B cell (primary cell): ENCODE measurements around the gene PWWP2B. TPM values are rescaled to one million over a fixed set of nuclear protein-coding genes. Genes with fewer than 3 reads are reported as not detected.

Source experiments
- ATAC-seq: fragments of 200-7000 bp; cut with Tn5 transposase; one replicate; pipeline ENCODE4 v1.10.0; 2021; ENCODE audit warnings: low read depth, mild to moderate bottlenecking, moderate number of reproducible peaks, moderate library complexity
- CTCF ChIA-PET: fragments of 350-600 bp; sonication (Branson Sonifier 250); formaldehyde crosslinking; loops from one replicate; lab custom pipeline; 2021; ENCODE audit warnings: antibody characterized with exemption, inconsistent platforms; lab: Charles Lee
- POLR2A ChIA-PET: fragments of 350-600 bp; sonication (Branson Sonifier 250); formaldehyde crosslinking; loops from one replicate; lab custom pipeline; 2021; ENCODE audit warnings: antibody characterized with exemption; lab: Charles Lee
- DNase-seq: peaks from one replicate; pipeline ENCODE4 v3.0.0; 2013
- H2AFZ ChIP-seq: 2 replicates; pipeline ENCODE4 v1.6.1; 2012; ENCODE audit warnings: mild to moderate bottlenecking, low read depth, low read length; ENCODE audit not compliant: insufficient read depth, poor library complexity, severe bottlenecking
- H3K27ac ChIP-seq, 2 donors: 1 replicate in 1 of 2; 2 replicates in 1 of 2; pipeline ENCODE4 v1.5.1; 2012 to 2013; ENCODE audit warnings: low read length in 2 of 2, mild to moderate bottlenecking in 2 of 2, moderate library complexity in 1 of 2
- H3K27me3 ChIP-seq, 4 experiments: fragments of 200-600 bp in 1 of 4; sonication (generic) in 1 of 4; replicated peaks in 1 of 4; 1 replicate in 2 of 4; 2 replicates in 2 of 4; pipeline versions ENCODE4 v1.6.1 to v1.7.0; 2013 to 2016; ENCODE audit warnings: low read length in 3 of 4, mild to moderate bottlenecking in 2 of 4, mixed read lengths in 1 of 4, moderate library complexity in 1 of 4; ENCODE audit not compliant: insufficient read depth in 4 of 4, control insufficient read depth in 3 of 4; ENCODE audit errors: control extremely low read depth in 1 of 4
- H3K36me3 ChIP-seq, 2 experiments: replicated peaks in 1 of 2; 1 replicate in 1 of 2; 2 replicates in 1 of 2; pipeline versions ENCODE4 v1.6.1 to v1.7.1; 2013; ENCODE audit warnings: low read length in 1 of 2; ENCODE audit not compliant: insufficient read depth in 2 of 2, control insufficient read depth in 1 of 2; ENCODE audit errors: control extremely low read depth in 1 of 2, extremely low read depth in 1 of 2
- H3K4me1 ChIP-seq, 2 donors: fragments of 200-600 bp in 1 of 2; sonication (generic) in 1 of 2; 1 replicate in 1 of 2; 2 replicates in 1 of 2; pipeline versions ENCODE4 v1.5.1 to v1.6.1; 2013 to 2017; ENCODE audit warnings: low read length in 2 of 2; ENCODE audit not compliant: control insufficient read depth in 2 of 2, insufficient read depth in 2 of 2
- H3K4me2 ChIP-seq: replicated peaks from 2 replicates; pipeline ENCODE3; 2012; ENCODE audit warnings: mild to moderate bottlenecking, low read depth, low read length; ENCODE audit not compliant: poor library complexity, severe bottlenecking
- H3K4me3 ChIP-seq, 5 experiments: fragments of 200-600 bp in 1 of 5; sonication (generic) in 1 of 5; 1 replicate in 3 of 5; 2 replicates in 2 of 5; pipeline versions ENCODE4 v1.5.1 to v1.7.0; 2011 to 2016; ENCODE audit warnings: low read length in 4 of 5, mild to moderate bottlenecking in 4 of 5, low read depth in 2 of 5, control low read depth in 1 of 5, moderate library complexity in 1 of 5; ENCODE audit not compliant: insufficient read depth in 1 of 5; ENCODE audit errors: control extremely low read depth in 1 of 5, extremely low read depth in 1 of 5
- H3K79me2 ChIP-seq: fragments of 200-600 bp; sonication (generic); one replicate; pipeline ENCODE4 v1.6.0; 2016; ENCODE audit warnings: low read length; ENCODE audit not compliant: control insufficient read depth, insufficient read depth
- H3K9ac ChIP-seq: fragments of 200-600 bp; sonication (generic); 2 replicates; pipeline ENCODE4 v1.6.1; 2017; ENCODE audit warnings: mild to moderate bottlenecking, low read length, moderate library complexity
- H3K9me3 ChIP-seq, 3 donors: one replicate each; pipeline versions ENCODE4 v1.6.1 to v1.7.1; 2013; ENCODE audit warnings: low read length in 2 of 3; ENCODE audit not compliant: control insufficient read depth in 2 of 3, insufficient read depth in 1 of 3; ENCODE audit errors: control extremely low read depth in 1 of 3
- H4K20me1 ChIP-seq: 2 replicates; pipeline ENCODE4 v1.6.0; 2012; ENCODE audit warnings: mild to moderate bottlenecking, low read length; ENCODE audit not compliant: insufficient read depth, control insufficient read depth, poor library complexity, severe bottlenecking
- H3K27ac Mint-ChIP-seq: one replicate; pipeline ENCODE4 v1.8.0; 2021; ENCODE audit warnings: mixed read lengths
- H3K27me3 Mint-ChIP-seq: one replicate; pipeline ENCODE4 v1.8.0; 2021; ENCODE audit warnings: mixed read lengths
- H3K4me1 Mint-ChIP-seq: one replicate; pipeline ENCODE4 v1.8.0; 2021; ENCODE audit warnings: mixed read lengths
- H3K4me3 Mint-ChIP-seq: one replicate; pipeline ENCODE4 v1.8.0; 2021; ENCODE audit warnings: mixed read lengths
- H3K9me3 Mint-ChIP-seq: one replicate; pipeline ENCODE4 v1.8.0; 2022; ENCODE audit warnings: mixed read lengths; ENCODE audit not compliant: insufficient read depth
- CTCF ChIP-seq: fragments of 200-600 bp; IDR thresholded peaks from one replicate; pipeline ENCODE4 v1.8.0; 2022; ENCODE audit warnings: antibody characterized with exemption, mild to moderate bottlenecking
- EZH2 ChIP-seq: IDR thresholded peaks from 2 replicates; pipeline ENCODE4 v1.6.1; 2012; ENCODE audit warnings: borderline replicate concordance, low read depth, mild to moderate bottlenecking, moderate library complexity, low read length; ENCODE audit not compliant: insufficient read depth, poor library complexity, severe bottlenecking
- WGBS: methylation state at CpG from one replicate; pipeline ENCODE4 v1.1.5; 2013; ENCODE audit warnings: missing lambda C conversion rate; ENCODE audit not compliant: insufficient coverage; 5-methylcytosine and 5-hydroxymethylcytosine counted together
- intact Hi-C: fragments of 100-400 bp; cut with micrococcal nuclease; formaldehyde crosslinking; loops from one replicate; pipeline ENCODE4 v1.10.0; 2022
- polyA plus RNA-seq: library from polyadenylated mRNA; depleted of rRNA; stranded (reverse); fragments of >200 nt; gene quantifications from 2 replicates; pipeline ENCODE4 v1.2.3, GENCODE V29; 2012
- total RNA-seq, 2 donors: library from RNA; stranded (reverse); fragments of 120-200 nt in 1 of 2; gene quantifications; 1 replicate in 1 of 2; 2 replicates in 1 of 2; pipeline versions ENCODE4 v1.2.3 to v1.2.4, GENCODE V29; 2013 to 2022

The PWWP2B gene
- total and polyA plus RNA-seq, 2 donors (not counting 1 experiment from before 2014, with no cell fraction given): 13.6 to 34.4 TPM

GRCh38 chr10:132451506-132452215 lies 54.7 kb downstream of the PWWP2B start:
- Mint-ChIP-seq H3K27me3 (no peaks in the 10 kb centered on the region), H3K9me3 (no peaks in the 10 kb centered on the region), H3K4me3 (no peak overlapping the region), H3K4me1 (peaks cover 39% of the 10 kb centered on the region), H3K27ac (peak overlapping the region; percentile 86)
- POLR2A ChIA-PET: interaction anchor here (0.6 to 1.0 kb wide), 4 partner anchors 33 to 114 kb away, joined by 3 read pairs; partner anchors contain the start of gene PWWP2B
- Histone ChIP-seq H3K4me2 (peak overlapping the region; percentile 83), H3K4me3 (no peak overlapping the region), H3K27me3 (no peaks in the 10 kb centered on the region), H3K9ac (no peak overlapping the region), H3K9me3 (no peaks in the 10 kb centered on the region), H3K4me1 (peaks cover 33 to 47% of the 10 kb centered on the region in 2 donors), H4K20me1 (no peaks in the 10 kb centered on the region), H3K27ac (peak overlapping the region; percentile 83 to 84), H2AFZ (no peak overlapping the region), H3K79me2 (no peaks in the 10 kb centered on the region), H3K36me3 (no peaks in the 10 kb centered on the region)
- no peak for TF ChIP-seq EZH2
- TF ChIP-seq CTCF: no peak
- CTCF ChIA-PET: interaction anchor here (0.6 to 1.3 kb wide), 12 partner anchors 29 to 228 kb away, joined by 3 to 8 read pairs (median 3); no protein-coding TSS in a partner anchor
- 96% methylated on average over 15 of the region's 18 CpGs for WGBS
- ATAC-seq (no peak), DNase-seq (peak; percentile 43)
- intact Hi-C loops: loop anchor here (2.0 to 10.0 kb wide), 5 partner anchors 85 to 567 kb away; partner anchors contain the start of genes INPP5A and LRRC27
